HG02678 (cell line): Measurements from ENCODE around the gene FBXO41.
A peak's percentile ranks its signal among the peaks of the same experiment; 100 is the strongest.

Experiments used
- ATAC-seq: cut with Tn5 transposase; IDR thresholded peaks from one replicate; pipeline ENCODE4 v1.9.1; 2021; ENCODE audit warnings: mild to moderate bottlenecking, moderate library complexity; ENCODE audit not compliant: unreplicated experiment

Gene FBXO41, protein sequence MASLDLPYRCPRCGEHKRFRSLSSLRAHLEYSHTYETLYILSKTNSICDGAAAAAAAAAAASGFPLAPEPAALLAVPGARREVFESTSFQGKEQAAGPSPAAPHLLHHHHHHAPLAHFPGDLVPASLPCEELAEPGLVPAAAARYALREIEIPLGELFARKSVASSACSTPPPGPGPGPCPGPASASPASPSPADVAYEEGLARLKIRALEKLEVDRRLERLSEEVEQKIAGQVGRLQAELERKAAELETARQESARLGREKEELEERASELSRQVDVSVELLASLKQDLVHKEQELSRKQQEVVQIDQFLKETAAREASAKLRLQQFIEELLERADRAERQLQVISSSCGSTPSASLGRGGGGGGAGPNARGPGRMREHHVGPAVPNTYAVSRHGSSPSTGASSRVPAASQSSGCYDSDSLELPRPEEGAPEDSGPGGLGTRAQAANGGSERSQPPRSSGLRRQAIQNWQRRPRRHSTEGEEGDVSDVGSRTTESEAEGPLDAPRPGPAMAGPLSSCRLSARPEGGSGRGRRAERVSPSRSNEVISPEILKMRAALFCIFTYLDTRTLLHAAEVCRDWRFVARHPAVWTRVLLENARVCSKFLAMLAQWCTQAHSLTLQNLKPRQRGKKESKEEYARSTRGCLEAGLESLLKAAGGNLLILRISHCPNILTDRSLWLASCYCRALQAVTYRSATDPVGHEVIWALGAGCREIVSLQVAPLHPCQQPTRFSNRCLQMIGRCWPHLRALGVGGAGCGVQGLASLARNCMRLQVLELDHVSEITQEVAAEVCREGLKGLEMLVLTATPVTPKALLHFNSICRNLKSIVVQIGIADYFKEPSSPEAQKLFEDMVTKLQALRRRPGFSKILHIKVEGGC

GRCh38 chr2:73284296-73285158 is at the start of gene FBXO41:
Gene FBXO41 (minus strand): TSS chr2:73284478. CDS start chr2:73269630, 14,848 bp downstream.
- ATAC-seq = peak; percentile 75

- ATAC-seq = no peak
Measured at GRCh38 chr2:73334045-73334444, 49.8 kb upstream of the FBXO41 start.

- ATAC-seq = no peak
Measured at GRCh38 chr2:73333564-73333963, 49.3 kb upstream of the FBXO41 start.

GRCh38 chr2:73324126-73324725 is 39.9 kb upstream of the FBXO41 start:
- ATAC-seq = no peak

GRCh38 chr2:73323551-73323950 is 39.3 kb upstream of the FBXO41 start:
- no peak for ATAC-seq

- no peak for ATAC-seq
Measured at GRCh38 chr2:73314441-73314840, 30.2 kb upstream of the FBXO41 start.

GRCh38 chr2:73307720-73308119 is 23.4 kb upstream of the FBXO41 start:
- no peak for ATAC-seq

- ATAC-seq = no peak
Measured at GRCh38 chr2:73301636-73302035, 17.4 kb upstream of the FBXO41 start.

- ATAC-seq = no peak
Measured at GRCh38 chr2:73300926-73301325, 16.6 kb upstream of the FBXO41 start.

DNA sequence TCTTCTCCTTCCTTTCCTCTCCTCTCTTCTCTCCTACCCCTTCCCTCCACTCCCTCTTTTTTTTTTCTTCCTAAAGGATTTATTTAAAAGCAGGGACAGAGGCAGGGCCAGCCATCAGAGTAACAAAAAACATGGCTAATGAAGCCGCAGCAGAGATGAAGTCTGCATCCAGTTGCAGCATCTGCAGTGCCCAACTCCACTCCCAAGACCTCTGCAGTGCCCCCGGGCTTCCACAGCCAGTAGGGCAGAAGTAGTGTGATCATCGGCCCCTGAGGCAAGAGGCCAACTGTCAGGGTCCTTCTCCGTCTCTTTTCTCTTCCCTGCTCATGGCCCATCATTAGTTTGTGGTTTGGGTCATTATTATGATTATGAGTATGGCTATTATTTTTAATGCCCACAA is 13.3 kb upstream of the FBXO41 start:
- no peak for ATAC-seq

DNA sequence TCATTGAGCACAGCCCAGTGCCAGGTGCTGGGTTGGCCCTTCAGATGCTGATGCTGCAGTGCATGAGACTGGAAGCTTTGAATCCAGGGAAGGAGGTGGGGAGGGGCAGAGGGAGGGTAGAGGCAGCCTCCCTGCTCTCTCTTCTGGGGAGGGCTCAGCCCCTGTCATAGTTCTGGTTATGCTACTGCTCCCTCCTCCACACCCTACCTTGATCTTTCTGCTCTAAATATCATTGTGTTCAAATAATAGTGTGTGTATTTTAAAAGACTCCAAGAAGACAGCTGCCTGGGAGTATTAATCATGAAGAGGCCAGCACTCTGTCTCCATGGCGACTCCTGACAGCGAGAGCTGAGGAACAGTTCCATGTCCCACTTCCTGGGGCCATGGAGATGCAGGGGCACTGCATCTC is 12.9 kb upstream of the FBXO41 start:
- ATAC-seq = no peak

- no peak for ATAC-seq
Measured at GRCh38 chr2:73295751-73296400, 11.6 kb upstream of the FBXO41 start.

- ATAC-seq = no peak
Measured at GRCh38 chr2:73294239-73294638, 10.0 kb upstream of the FBXO41 start.

- peak; percentile 93 for ATAC-seq
Measured at GRCh38 chr2:73293534-73294171, 9.4 kb upstream of the FBXO41 start, which contains the start of gene EGR4. Gene EGR4 (minus strand): TSS chr2:73293548. CDS start chr2:73293317, 231 bp downstream.

GRCh38 chr2:73292906-73293533 is 8.7 kb upstream of the FBXO41 start:
- ATAC-seq = no peak

DNA sequence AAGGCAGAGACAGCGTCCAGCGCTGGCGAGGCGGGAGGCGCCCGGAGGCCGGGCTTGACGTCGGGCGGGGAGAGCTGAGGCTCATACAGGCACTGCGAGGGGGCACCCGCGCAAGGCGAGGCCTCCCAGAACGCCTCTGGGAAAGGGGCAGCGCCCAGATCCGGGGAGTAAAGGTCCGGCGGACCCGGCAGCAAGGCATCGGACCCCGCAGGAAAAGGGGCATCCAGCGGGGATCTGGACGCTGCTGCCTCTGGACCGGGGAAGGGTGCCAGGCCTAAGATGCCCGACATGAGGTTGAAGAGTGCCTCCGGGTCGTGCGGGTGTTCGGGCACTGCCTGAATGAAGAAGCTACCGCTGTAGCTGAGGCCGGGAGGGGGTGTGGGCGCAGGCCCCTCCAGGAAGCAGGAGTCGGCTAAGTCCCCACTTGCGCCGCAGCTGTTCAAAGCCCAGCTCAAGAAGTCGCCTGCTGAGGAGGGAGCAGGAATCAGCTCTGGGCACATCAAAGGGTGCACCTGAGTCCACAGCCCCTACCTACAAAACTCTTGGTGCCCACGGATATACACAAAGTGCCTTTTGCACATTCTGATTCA is 8.1 kb upstream of the FBXO41 start:
- no peak for ATAC-seq

DNA sequence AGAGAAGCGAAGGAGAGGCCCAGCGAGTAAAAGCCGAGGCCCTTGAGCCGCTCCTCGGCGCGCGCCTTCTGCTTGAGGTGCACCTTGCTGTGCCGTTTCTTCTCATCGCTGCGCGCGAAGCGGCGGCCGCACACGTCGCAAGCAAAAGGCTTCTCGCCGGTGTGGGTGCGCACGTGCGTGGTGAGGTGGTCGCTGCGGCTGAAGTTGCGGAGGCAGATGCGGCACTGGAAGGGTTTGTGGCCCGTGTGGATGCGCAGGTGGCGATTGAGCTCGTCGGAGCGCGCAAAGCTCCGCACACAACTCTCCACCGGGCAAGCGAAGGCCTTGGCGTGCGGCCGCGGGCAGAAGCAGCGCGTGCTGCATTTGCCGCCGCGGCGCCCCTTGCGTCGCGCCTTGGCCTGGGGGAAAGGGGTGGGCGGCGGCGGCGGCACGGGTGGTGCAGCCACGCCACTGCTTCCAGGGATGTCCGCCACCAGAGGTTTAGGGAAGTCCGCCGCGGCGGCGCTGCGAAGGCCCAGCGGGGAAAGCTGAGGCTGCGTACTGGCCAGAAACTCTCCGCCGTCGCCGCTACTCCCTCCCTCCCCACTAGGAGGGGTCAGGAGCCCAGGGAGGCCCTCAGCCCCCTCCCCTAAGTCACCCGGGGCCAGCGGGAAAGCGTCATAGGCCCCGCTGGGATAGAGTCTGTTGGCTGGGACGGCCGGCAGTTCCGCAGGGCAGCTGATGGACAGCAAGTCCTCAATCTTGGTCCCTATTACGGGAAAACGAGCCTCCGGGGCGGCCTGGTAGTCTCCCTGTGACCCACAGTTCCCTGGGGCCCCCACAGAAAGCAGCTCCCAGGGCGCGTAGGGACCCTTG is 7.4 kb upstream of the FBXO41 start:
- no peak for ATAC-seq

GRCh38 chr2:73291093-73291460 is 6.8 kb upstream of the FBXO41 start:
- no peak for ATAC-seq
